Measurements from ENCODE around the gene L3MBTL4. TPM values are rescaled to one million over a fixed set of nuclear protein-coding genes. Genes with fewer than 3 reads are reported as not detected.

The L3MBTL4 gene
- total and polyA plus RNA-seq, 10 of the 15 experiments (the other 5 are each of a cell fraction or from before 2014, with no cell fraction given): 1.3 to 8.7 (median 3.8) TPM

GRCh38 chr18:6444466-6445228, 29.9 kb upstream of the L3MBTL4 start (continued):
- TF ChIP-seq, protein P1, sequence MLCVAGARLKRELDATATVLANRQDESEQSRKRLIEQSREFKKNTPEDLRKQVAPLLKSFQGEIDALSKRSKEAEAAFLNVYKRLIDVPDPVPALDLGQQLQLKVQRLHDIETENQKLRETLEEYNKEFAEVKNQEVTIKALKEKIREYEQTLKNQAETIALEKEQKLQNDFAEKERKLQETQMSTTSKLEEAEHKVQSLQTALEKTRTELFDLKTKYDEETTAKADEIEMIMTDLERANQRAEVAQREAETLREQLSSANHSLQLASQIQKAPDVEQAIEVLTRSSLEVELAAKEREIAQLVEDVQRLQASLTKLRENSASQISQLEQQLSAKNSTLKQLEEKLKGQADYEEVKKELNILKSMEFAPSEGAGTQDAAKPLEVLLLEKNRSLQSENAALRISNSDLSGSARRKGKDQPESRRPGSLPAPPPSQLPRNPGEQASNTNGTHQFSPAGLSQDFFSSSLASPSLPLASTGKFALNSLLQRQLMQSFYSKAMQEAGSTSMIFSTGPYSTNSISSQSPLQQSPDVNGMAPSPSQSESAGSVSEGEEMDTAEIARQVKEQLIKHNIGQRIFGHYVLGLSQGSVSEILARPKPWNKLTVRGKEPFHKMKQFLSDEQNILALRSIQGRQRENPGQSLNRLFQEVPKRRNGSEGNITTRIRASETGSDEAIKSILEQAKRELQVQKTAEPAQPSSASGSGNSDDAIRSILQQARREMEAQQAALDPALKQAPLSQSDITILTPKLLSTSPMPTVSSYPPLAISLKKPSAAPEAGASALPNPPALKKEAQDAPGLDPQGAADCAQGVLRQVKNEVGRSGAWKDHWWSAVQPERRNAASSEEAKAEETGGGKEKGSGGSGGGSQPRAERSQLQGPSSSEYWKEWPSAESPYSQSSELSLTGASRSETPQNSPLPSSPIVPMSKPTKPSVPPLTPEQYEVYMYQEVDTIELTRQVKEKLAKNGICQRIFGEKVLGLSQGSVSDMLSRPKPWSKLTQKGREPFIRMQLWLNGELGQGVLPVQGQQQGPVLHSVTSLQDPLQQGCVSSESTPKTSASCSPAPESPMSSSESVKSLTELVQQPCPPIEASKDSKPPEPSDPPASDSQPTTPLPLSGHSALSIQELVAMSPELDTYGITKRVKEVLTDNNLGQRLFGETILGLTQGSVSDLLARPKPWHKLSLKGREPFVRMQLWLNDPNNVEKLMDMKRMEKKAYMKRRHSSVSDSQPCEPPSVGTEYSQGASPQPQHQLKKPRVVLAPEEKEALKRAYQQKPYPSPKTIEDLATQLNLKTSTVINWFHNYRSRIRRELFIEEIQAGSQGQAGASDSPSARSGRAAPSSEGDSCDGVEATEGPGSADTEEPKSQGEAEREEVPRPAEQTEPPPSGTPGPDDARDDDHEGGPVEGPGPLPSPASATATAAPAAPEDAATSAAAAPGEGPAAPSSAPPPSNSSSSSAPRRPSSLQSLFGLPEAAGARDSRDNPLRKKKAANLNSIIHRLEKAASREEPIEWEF (IDR thresholded peaks at IDR 0.05; ENCODE audit: insufficient replicate concordance, low read depth, low read length): no peak
- TF ChIP-seq PKNOX1 (IDR thresholded peaks at IDR 0.05) (no peak), PAX5 (IDR thresholded peaks at IDR 0.05; ENCODE audit: borderline replicate concordance, low read depth, low read length) (no peak)

DNA sequence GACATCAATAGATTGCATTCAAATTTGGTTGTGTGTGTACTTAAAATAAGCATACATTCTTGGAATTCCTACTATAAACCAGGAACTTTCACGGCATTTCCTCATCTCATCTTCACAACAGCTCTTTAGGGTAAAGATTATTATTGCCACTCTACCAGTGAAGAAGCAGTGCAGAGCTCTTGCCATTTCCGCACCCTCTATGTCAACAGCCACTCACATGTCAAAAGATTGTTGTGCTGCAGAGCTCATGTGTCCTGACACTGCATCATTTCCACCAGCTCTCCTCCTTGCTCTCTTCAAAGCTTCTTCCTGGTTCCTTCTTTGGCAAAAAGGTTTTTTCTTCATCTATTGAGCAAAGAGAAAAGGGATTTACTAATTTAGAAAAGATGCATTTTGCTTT, 26.5 kb upstream of the L3MBTL4 start:
- H3K4me1 ChIP-seq (ENCODE audit: control insufficient read depth, insufficient read depth, low read length): peaks cover 6% of the 10 kb centered on the region
- TF ChIP-seq ZBTB11 (CRISPR knock-in tag; IDR thresholded peaks at IDR 0.05) (no peak), BCL3 (IDR thresholded peaks at IDR 0.05; ENCODE audit: borderline replicate concordance, insufficient read depth, low read depth, low read length, poor library complexity, severe bottlenecking) (no peak), SPI1 (IDR thresholded peaks at IDR 0.05; ENCODE audit: borderline replicate concordance, insufficient read depth, low read depth, low read length) (no peak), SREBF2 (IDR thresholded peaks at IDR 0.05; ENCODE audit: low read length) (no peak)

More for the DNA sequence above, 26.5 kb upstream of the L3MBTL4 start:
- 47% methylated on average over 2 of the region's 2 CpGs for WGBS (ENCODE audit: insufficient coverage, insufficient replicate concordance, low lambda C conversion rate, missing lambda C conversion rate)
- no peak for DNase-seq (ENCODE audit: low read depth, low spot score)
- no peak overlapping the region for H3K9ac ChIP-seq (ENCODE audit: control insufficient read depth, insufficient read depth, low read length)
- no peaks in the 10 kb centered on the region for H4K20me1 ChIP-seq (ENCODE audit: control insufficient read depth, insufficient read depth)
- no peak for ATAC-seq
- ChIA-PET SMC1A (ENCODE audit: uncharacterized antibody, unreplicated experiment) (no interaction called here), POLR2A (no interaction called here), RAD21 (ENCODE audit: unreplicated experiment) (no interaction called here), CTCF (no interaction called here)
- FAIRE-seq: no peak
- intact Hi-C loops (cut with micrococcal nuclease; ENCODE audit: unreplicated experiment) (no loop called here), in situ Hi-C loops (cut with MboI) (no loop called here)
- H2AFZ ChIP-seq (ENCODE audit: control insufficient read depth, low read depth, low read length): no peak overlapping the region
- no peaks in the 10 kb centered on the region for H3K79me2 ChIP-seq (ENCODE audit: control insufficient read depth, insufficient read depth, low read length)
- no peak overlapping the region for H3K27ac ChIP-seq (ENCODE audit: control insufficient read depth, insufficient read depth)
- H3K36me3 ChIP-seq (ENCODE audit: control insufficient read depth in 2 of 2, insufficient read depth in 2 of 2, low read length in 1 of 2): no peaks in the 10 kb centered on the region
- no peaks in the 10 kb centered on the region for H3K27me3 ChIP-seq (replicated peaks in 1 of 2; ENCODE audit: control insufficient read depth in 2 of 2, insufficient read depth in 2 of 2, low read length in 1 of 2)
- BruUV-seq (replicated peaks): no TSS peak
- no peak overlapping the region for H3K4me2 ChIP-seq (ENCODE audit: control insufficient read depth, insufficient read depth)
- H3K4me3 ChIP-seq: no peak overlapping the region
- H3K9me3 ChIP-seq (replicated peaks; ENCODE audit: control insufficient read depth, insufficient read depth, low read length): no peaks in the 10 kb centered on the region
